Measurements from ENCODE around the gene DOCK1.

DNA sequence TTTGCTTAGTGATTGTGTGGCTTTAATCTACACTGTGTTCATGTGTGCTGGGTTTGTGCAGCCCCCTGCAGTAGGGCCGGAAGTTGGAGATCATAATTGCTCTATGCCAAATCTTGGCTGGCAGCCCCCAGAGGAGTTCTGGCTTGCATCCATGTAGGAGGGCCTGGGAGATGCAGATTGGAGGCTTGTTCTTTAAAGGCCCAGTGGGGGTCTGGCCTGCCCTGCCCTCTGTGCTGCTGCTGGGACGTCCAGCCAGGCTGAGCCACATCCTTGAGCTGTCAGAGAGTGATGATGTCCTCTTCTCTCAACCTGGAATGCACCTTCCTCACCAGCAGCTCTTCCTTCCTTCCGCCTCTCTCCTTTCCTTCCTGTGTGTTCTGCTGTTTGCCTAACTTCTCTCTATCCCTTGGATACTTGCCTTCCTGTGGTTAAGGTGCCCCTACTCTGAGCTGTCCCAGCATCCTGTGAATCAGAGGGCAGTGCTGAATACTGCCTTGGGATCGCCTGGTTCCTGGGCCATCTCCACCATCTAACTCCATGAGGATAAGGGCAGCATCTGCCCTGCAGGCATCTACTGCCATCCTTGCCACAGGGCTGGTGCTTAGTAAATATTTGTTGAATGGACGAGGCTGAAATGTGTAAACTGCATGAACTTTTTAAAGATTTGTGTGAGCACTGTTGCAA is 30.2 kb downstream of the DOCK1 start:
- TF ChIP-seq POLR2AphosphoS5 (IDR thresholded peaks at IDR 0.05; ENCODE audit: low read depth, low read length), result no peak
- no peak for TF ChIP-seq POLR2A (IDR thresholded peaks at IDR 0.05; ENCODE audit: low read depth, low read length)
- TF ChIP-seq TAF1 (IDR thresholded peaks at IDR 0.05; ENCODE audit: low read depth, low read length), result no peak

All from GM12891 (cell line).